Measurements from ENCODE around the gene RPS6KA5.
"Not testable (repeated sequence)": the region's sequence is repeated elsewhere in the genome, so short reads cannot be mapped to it uniquely, and the experiment has no call there.

Gene RPS6KA5

DNA sequence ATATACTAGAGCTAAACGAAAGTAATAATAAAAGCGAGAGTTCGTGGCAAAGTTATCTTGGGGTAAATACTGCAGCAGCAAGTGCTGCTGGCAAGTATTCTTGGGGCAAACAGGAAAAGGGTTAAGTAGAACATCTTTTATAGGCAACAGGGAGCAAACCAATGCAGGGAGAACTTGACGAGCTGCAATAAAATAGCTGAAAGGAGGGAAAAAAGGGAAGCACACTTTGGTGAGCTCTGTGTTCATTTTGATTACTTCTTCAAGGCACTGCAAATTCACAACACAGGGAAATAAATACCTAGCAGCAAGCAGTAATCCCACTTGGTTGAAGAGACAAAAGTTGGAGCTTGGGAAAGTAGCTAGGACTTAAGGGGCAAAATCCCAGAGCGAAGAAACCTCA, 201.9 kb downstream of the RPS6KA5 start:
- no peak for DNase-seq

DNA sequence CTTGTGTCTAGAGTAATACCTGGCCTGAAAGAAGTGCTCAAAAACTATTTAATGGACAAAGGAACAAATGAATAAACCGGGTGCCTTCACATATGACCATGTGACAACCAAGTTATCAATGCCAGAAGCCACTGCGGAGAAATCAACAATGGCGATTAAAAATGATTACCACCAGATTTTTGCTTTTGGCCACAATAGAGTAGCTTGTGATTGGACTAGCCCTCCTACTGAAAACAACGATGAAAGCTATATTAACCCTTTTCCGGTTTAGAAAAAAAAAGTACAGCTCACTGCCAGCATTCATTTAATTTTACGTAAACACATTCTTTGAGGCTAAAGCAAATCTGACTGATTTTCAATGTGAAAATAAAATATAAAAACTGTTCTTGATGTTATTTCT, 202.6 kb downstream of the RPS6KA5 start:
- no peak for DNase-seq

- not testable (repeated sequence) for DNase-seq
These were observed 204.3 kb downstream of the RPS6KA5 start for GRCh38 chr14:90856115-90856514.

DNA sequence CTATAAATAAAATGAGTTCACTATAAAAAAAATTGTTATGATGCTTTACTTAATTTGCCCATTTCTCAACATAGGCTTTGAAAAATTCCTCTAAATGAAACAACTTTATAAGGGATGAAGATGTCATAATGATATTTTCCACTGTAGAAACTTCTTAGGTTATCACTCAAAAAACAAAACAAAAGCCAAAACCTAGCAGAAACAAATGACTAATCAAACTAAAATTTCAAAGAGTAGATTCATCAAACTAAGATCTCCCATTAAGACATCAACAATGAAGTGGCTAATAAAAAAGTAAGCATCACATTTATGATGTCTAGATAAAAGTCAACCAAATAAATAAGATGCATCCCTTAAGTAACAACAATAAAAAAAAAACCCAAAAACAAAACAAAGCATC, 207.3 kb downstream of the RPS6KA5 start:
- DNase-seq, result no peak

DNA sequence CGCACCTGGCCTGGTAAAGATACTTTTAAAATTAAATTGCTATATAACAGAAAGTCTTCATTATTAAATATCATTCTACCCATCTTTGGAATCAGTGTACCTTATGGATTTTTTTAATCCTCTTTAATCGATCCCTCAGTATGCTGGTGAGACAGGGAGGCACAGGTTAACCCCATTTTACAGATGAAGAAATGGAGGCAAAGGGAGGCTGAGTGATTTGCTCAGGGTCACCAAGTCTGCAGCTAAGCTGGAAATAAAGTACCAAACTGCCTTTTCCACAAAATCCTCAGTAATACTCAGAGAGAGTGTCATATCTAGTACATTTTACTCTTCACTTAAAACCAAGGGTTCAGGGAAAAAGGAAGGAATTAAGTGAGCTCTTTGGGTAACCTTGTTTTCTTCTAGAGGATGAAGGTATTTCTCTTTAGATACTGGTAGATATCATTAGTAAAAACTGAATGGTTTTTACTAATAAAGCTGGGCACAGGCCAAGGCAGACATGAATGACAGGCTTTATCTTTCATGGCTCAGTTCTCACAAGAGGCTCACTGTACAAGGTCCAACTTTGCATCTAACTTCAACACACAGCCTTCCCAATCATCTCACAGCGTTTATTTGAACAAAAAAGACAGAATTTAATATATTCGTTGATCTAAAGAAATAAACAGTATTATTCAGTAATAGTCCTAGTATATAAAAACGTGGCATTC, 209.0 kb downstream of the RPS6KA5 start:
- no peak for DNase-seq

- DNase-seq, result no peak
These were observed 210.0 kb downstream of the RPS6KA5 start for GRCh38 chr14:90850487-90850886.

DNA sequence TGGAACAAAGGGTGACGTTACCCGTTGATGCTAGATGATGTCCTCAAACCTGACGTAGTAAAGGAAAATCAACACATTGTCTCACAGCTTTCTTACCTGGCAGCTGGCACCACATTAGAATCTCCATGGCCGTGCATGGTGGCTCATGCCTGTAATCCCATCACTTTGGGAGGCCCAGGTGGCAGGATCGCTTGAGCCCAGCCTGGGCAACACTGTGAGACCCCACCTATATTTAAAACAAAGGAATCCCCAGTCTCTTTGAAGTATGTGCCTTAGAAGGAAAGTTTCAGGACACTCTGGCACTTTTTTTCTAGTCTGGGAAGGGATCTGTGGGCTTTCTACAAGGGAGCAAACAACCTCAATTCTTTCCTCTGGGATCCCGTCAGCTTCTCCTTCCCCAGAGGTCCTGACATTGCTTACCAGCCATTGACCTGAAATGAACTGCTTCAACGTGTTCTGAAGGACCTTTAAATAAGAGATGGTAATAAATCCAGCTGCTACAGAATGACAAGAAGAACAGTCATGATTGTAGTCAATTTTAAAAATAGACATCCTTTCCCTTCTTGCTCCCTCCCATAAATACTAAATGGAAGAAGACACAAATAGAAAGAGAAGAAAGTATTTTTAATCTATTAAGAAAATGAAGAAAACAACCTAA, 210.5 kb downstream of the RPS6KA5 start:
- no peak for DNase-seq

DNA sequence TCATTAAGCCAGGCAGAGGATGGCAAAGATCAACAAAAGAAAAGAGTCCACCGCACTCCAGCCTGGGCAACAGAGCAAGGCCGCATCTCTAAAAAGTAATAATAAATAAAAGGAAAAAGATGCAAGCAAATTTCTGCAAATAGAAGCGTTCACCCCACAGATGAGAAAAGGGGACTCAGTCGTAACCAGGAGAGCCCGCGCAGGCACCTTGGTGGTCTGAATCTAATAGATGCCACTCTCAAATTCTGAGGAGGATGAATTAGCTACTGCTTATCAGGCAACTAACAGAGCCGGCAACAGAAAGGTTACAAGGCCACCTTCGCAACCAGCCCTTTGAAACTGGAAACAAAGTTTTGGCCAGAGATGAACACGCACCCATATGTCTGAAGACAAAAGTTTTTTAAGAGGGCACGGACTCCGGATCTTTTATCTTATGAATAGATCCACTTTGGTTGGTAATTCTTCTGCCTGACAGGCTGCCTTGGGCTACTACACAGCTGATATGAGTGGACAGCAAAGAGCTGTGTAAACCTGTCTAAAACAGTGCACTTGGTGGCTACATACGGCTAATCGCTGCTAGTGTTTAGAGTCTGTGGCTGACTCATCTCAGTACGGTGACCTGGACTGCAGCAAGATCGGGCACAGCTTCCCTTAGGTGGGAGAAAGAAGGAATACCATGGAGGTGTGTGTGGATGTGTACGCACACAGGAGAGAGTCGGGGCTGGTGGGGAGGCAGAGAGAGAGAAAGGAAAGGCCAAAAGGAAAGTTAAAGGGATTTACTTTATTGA, 211.3 kb downstream of the RPS6KA5 start:
- DNase-seq, result no peak

DNA sequence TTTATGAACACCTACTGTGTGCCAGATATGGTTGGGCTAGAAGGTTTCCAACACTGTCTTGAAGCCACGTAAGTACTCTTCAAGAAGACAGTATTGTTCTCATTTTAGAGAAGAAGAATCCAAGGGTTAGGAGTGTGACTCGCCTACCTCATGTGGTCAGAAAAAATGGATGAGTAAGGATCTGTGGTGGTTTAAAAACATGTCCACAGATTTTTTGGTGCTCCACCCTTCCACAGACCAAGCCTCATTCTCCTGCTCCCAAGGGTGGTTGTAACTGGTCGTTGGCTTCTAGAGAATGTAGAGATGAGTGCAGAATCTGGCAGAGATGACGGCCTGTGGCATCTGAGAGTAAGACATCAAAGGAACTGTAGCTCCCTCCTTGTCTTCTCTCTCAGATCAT, 213.9 kb downstream of the RPS6KA5 start:
- no peak for DNase-seq

DNA sequence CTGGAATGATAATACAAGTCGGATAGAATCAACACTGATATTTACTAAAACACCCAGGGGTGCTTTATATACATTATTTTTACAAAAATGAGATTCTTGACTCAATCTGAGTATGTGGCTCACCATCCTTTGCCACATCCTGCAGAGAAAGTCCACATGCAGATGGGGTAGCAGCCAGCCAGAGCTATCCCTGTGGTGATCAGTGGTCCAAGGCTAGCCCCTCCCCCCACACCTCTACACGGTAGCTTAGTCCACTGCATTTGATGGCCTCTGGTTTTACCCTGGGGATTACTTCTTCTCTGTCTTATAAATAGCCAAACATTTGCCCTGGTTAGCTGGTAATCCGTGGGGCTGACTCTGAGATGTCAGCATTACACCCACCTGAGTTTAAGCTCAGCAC, 216.1 kb downstream of the RPS6KA5 start:
- no peak for DNase-seq

- DNase-seq, result no peak
These were observed 217.7 kb downstream of the RPS6KA5 start for GRCh38 chr14:90842726-90843125.

DNA sequence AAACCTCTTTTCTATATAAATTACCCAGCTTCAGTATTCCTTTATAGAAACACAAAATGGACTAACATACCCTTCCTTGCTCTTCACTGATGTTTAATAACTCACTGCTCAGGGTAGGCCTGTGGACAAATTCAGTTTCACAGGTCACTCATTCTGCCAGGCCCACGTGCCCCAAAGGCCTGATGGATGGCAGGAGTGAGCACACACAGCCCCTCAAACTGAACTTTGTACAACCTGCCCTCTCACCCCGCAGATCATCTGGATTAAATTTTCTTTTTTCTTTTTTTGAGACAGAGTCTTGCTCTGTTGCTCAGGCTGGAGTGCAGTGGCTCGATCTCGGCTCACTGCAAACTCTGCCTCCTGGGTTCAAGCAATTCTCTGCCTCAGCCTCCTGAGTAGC, 219.8 kb downstream of the RPS6KA5 start:
- DNase-seq, result not testable (repeated sequence)

- no peak for DNase-seq
These were observed 220.6 kb downstream of the RPS6KA5 start for GRCh38 chr14:90839889-90840266.

DNA sequence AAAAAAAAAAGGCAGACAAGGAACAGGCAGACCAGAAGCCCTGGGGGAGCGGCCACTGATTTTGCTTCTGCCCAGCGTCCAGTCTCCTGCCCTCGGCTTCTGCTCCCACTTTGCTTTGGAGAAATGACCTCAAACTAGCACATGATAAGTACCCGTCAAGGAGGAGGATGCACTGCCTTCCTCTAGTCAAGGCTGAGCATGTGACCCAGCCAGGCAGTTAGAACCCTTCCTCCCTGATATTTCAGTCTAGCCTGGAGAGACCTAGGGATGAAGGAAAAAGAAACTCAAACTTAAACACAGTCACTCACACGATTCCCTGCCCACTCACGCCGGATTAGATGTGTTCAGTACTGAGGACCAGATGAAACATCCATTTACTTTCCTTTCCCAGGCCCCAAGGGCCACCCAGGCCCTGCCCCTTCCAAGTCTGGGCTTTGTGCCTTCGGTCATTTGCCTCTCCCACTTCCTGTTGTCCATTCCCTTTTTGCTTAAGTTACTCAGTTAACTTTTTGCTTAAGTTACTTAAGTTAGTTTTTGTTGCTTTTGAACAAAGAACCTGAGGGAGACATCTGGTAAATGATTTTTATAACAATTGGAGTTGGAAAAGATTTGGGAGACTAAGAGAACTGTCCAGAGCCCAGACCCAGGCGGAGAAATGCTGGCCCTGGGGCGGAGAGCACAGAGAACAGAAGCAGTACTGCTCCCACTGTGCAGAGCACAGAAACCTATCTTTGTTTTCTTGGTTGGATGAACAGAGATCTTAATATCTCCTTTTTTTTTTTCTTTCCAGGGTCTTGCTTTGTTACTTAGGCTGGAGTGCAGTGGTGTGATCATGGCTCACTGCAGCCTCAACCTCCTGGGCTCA, 221.2 kb downstream of the RPS6KA5 start:
- no peak for DNase-seq

GRCh38 chr14:90838531-90838930, 221.9 kb downstream of the RPS6KA5 start:
- DNase-seq, result not testable (repeated sequence)

DNA sequence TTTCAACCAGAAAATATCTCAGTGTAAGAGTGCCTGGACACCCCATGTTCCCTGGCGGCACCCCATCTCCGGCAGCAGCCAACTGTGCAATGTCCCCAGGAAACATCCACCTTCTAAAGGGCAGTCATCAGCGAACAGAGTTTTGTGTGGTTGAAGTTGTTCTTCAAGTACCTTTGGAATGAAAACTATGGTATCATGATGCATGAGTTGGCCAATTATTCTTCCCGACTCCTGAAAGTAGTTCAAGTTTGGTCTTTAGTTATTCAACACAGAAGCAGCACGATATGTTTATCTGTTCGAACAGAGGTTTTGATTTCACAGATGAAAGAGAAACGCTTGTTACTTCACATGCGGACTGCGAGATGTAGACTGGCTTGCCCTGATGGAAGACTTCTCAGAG, 223.1 kb downstream of the RPS6KA5 start:
- DNase-seq, result no peak

GRCh38 chr14:90836692-90837063, 223.8 kb downstream of the RPS6KA5 start:
- DNase-seq, result no peak

GRCh38 chr14:90831821-90832220, 228.6 kb downstream of the RPS6KA5 start:
- DNase-seq, result no peak

- no peak for DNase-seq
These were observed 229.3 kb downstream of the RPS6KA5 start for GRCh38 chr14:90830931-90831701.

DNA sequence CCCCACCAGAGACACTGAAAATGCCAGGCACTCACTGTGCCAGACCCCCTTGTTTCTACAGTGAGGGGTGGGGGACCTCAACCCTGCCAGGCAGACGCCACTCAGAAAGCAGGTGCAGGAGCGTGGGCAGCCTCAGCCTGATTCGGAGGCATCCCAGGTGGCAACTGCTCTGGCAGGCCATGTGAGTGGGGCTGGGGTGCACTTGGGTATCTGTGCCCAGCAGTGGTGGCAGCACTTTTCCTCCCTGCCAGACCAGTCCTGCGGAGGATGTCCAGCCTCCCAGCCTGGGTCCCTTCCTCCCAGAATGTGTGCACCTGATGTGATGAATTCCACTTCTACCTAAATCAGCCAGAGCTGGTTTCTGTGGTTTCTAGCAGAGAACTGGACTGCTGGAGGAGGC, 230.8 kb downstream of the RPS6KA5 start:
- DNase-seq, result no peak

DNA sequence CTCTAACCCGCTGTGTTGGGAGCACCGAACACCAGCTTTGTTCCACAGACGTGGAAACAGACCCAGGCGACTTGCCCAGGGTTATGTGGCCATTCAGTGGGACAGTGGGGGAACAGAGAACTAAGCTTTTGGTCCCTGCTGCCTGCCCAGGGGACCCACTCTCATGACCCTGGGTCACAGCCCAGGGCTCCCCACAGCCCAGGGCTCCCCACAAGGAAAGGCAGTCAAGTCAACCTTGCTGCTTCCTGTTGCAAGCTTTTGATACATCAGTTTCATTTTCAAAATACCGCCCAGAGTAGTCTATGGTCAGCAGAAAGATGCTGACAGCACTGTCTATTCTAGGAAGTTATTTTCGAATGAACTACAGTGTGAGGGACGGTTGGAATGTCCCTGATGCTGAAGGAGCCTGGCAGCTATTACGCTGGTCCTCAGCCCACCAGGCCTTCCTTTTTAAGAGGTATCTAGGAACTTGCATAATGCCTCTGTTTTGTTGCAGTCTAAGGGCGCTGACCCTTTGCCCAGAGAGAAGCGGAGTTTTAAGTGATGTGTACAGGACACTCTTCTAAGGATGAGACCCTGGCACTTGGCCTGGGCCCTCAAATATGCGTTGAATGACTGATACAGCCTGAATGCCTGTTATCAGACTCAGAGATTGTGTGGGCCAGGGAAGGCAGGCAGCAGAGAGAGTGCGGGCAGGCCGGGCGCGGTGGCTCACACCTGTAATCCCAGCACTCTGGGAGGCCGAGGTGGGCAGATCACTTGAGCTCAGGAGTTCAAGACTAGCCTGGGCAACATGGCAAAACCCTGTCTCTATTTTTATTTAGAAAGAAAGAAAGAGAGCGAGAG, 231.6 kb downstream of the RPS6KA5 start:
- no peak for DNase-seq
